Pancreas (tissue), 10 donors: ENCODE data around the gene SRRM3. TPM values are rescaled to one million over a fixed set of nuclear protein-coding genes. Genes with fewer than 3 reads are reported as not detected.

Source experiments
- ATAC-seq, 4 donors: fragments of 200-7000 bp; cut with Tn5 transposase; one replicate each; pipeline versions ENCODE4 v1.8.0 to v1.9.1; 2020; ENCODE audit warnings: mild to moderate bottlenecking in 4 of 4, moderate library complexity in 4 of 4
- DNase-seq, 6 donors: peaks; one replicate each; pipeline ENCODE4 v3.0.0-alpha.2; 2020
- FAIRE-seq: peaks from 2 replicates; lab custom pipeline; 2012; peaks lifted over from hg19 to GRCh38; lab: Jason Lieb, UNC
- H3K27ac ChIP-seq, 4 donors: fragments of 200-600 bp; sonication (generic); 1 replicate in 3 of 4; 2 replicates in 1 of 4; pipeline versions ENCODE4 v1.5.0 to v1.8.0; 2020
- H3K27me3 ChIP-seq, 4 donors: fragments of 200-600 bp; one replicate each; pipeline ENCODE4 v1.8.0; 2021
- H3K36me3 ChIP-seq, 3 donors: fragments of 200-600 bp; sonication (generic) in 1 of 3; one replicate each; pipeline versions ENCODE4 v1.5.0 to v1.8.0; 2020 to 2021
- H3K4me1 ChIP-seq, 3 donors: fragments of 200-600 bp; one replicate each; pipeline ENCODE4 v1.8.0; 2021
- H3K4me3 ChIP-seq, 4 donors: fragments of 200-600 bp; sonication (generic) in 2 of 4; one replicate each; pipeline versions ENCODE4 v1.5.0 to v1.8.0; 2020 to 2021
- H3K9me3 ChIP-seq, 4 donors: fragments of 200-600 bp; one replicate each; pipeline ENCODE4 v1.8.0; 2021
- CTCF ChIP-seq, 4 donors: fragments of 200-600 bp; sonication (generic) in 3 of 4; IDR thresholded peaks; one replicate each; pipeline versions ENCODE4 v1.5.0 to v1.8.0; 2021; ENCODE audit warnings: antibody characterized with exemption in 4 of 4
- WGBS, 2 donors: extraction: QIAGEN DNeasy Blood & Tissue Kit; methylation state at CpG; one replicate each; pipeline ENCODE4 v1.1.7; 2013; 5-methylcytosine and 5-hydroxymethylcytosine counted together
- intact Hi-C, 3 donors: fragments of 100-400 bp; cut with DNase I; formaldehyde crosslinking; loops; one replicate each; pipeline versions ENCODE4 v1.11.1 to v1.14.2; 2022
- polyA plus RNA-seq, 2 donors: library from polyadenylated mRNA; stranded (reverse); fragments of 200-250 nt; gene quantifications; one replicate each; pipeline ENCODE4 v1.2.3, GENCODE V29; 2013
- total RNA-seq, 6 donors: library from RNA; stranded (reverse); fragmentation: NEBNext Ultra II Directional in 4 of 6; extraction: Animal tissue kit (Norgen Biotek cat#: 25700) in 4 of 6; gene quantifications; one replicate each; pipeline versions ENCODE4 v1.2.1 to v1.2.4, GENCODE V29; 2021 to 2023
- donor health status: healthy with polysubstance abuse.
- donor health status: DM: no; HTN: no; CAD: no; lungs with moderate emphysema.
- donor health status: DM: no; HTN: no; CAD: no.
- donor health status: control.
- donor health status: control.
- donor health status: Bipolar disorder and iron deficiency.
- donor health status: DM: yes; HTN: yes; CAD: no.
- donor health status: DM: no; HTN: no; CAD: no.
- donor health status: DM: no; HTN: no; CAD: no.
- donor health status: DM: yes; HTN: yes; CAD: no.

SRRM3 gene
- total and polyA plus RNA-seq, 8 donors = 1.2 to 10.4 (median 2.0) TPM

- H3K27me3 ChIP-seq = no peaks in the 10 kb centered on the region
- no peaks in the 10 kb centered on the region for H3K36me3 ChIP-seq
- H3K4me1 ChIP-seq = no peaks in the 10 kb centered on the region
- FAIRE-seq (no peak), DNase-seq (peak in 3 of 6 donors; percentile 48 to 79 (median 65)), ATAC-seq (peak; percentile 49 to 73 (median 70))
- H3K9me3 ChIP-seq = no peaks in the 10 kb centered on the region
- intact Hi-C loops = loop anchor here in 2 of 3 donors (5.0 to 10.0 kb wide), 2 partner anchors 75 to 78 kb away; no protein-coding TSS in a partner anchor
- 6 to 7% methylated on average over 20 to 27 of the region's 28 CpGs for WGBS, 2 donors
- no peak overlapping the region for H3K27ac ChIP-seq
- peak overlapping the region in 2 of 4 donors; percentile 26 to 46 for H3K4me3 ChIP-seq
- TF ChIP-seq CTCF (IDR thresholded peaks at IDR 0.05) = no peak
These were observed 58.5 kb downstream of the SRRM3 start for GRCh38 chr7:76260171-76260703.

GRCh38 chr7:76261329-76261728 lies 59.6 kb downstream of the SRRM3 start:
- WGBS, 2 donors = 84 to 86% methylated on average over 9 to 11 of the region's 11 CpGs
- FAIRE-seq = no peak
- Histone ChIP-seq H3K27me3 (no peaks in the 10 kb centered on the region), H3K4me3 (no peak overlapping the region), H3K4me1 (no peaks in the 10 kb centered on the region), H3K36me3 (no peaks in the 10 kb centered on the region), H3K9me3 (no peaks in the 10 kb centered on the region), H3K27ac (no peak overlapping the region)
- intact Hi-C loops = loop anchor here in 2 of 3 donors (5.0 to 10.0 kb wide), 2 partner anchors 77 to 79 kb away; no protein-coding TSS in a partner anchor
- no peak for TF ChIP-seq CTCF (IDR thresholded peaks at IDR 0.05)
- ATAC-seq = no peak
- DNase-seq = peak in 1 of 6 donors; percentile 61

- Histone ChIP-seq H3K4me3 (no peak overlapping the region), H3K27ac (no peak overlapping the region), H3K36me3 (no peaks in the 10 kb centered on the region), H3K27me3 (peaks cover 0 to 4% (median 0%) of the 10 kb centered on the region in 4 donors), H3K4me1 (peaks cover 1 to 3% (median 2%) of the 10 kb centered on the region in 3 donors), H3K9me3 (no peaks in the 10 kb centered on the region)
- intact Hi-C loops = loop anchor here in 2 of 3 donors (5.0 to 10.0 kb wide), 2 partner anchors 77 to 80 kb away; no protein-coding TSS in a partner anchor
- WGBS, 2 donors = 59 to 65% methylated on average over 3 to 4 of the region's 4 CpGs
- TF ChIP-seq CTCF (IDR thresholded peaks at IDR 0.05) = no peak
- ATAC-seq = no peak
- DNase-seq = no peak
- FAIRE-seq = no peak
These were observed 60.2 kb downstream of the SRRM3 start for GRCh38 chr7:76261931-76262330.

GRCh38 chr7:76262683-76263402 lies 61.1 kb downstream of the SRRM3 start:
- WGBS, 2 donors = 64 to 65% methylated on average over 7 of the region's 7 CpGs
- Histone ChIP-seq H3K27me3 (peaks cover 0 to 11% (median 0%) of the 10 kb centered on the region in 4 donors), H3K4me1 (peaks cover 5 to 7% (median 5%) of the 10 kb centered on the region in 3 donors), H3K36me3 (no peaks in the 10 kb centered on the region), H3K9me3 (no peaks in the 10 kb centered on the region), H3K4me3 (no peak overlapping the region), H3K27ac (no peak overlapping the region)
- intact Hi-C loops = loop anchor here in 2 of 3 donors (5.0 to 10.0 kb wide), 2 partner anchors 78 to 81 kb away; no protein-coding TSS in a partner anchor
- FAIRE-seq = no peak
- ATAC-seq = peak; percentile 73 to 90 (median 88)
- peak in 4 of 6 donors; percentile 48 to 66 (median 59) for DNase-seq
- TF ChIP-seq CTCF (IDR thresholded peaks at IDR 0.05) = peak in 3 of 4 donors; percentile 33 to 71 (median 66)
